ENCODE data around the gene FAM89B.
A peak's percentile ranks its signal among the peaks of the same experiment; 100 is the strongest.

- TF ChIP-seq POLR2A (IDR thresholded peaks at IDR 0.05) (no peak), CTCF (IDR thresholded peaks at IDR 0.05 in 4 of 5, conservative IDR thresholded peaks at IDR 0.05 in 1 of 5) (peak; percentile 20 to 52 (median 41))
Observed at GRCh38 chr11:65571940-65572339, 398 bp upstream of the FAM89B start.

Data from gastrocnemius medialis (tissue), 4 donors.